A549 (cell line): ENCODE data around the gene TCP10L.

Source experiments
- CBX2 ChIP-seq: fragments of 200-600 bp; sonication (generic); IDR thresholded peaks from 2 replicates; pipeline ENCODE4 v1.6.1; 2016; ENCODE audit warnings: low read depth, mild to moderate bottlenecking, borderline replicate concordance
- CHD4 ChIP-seq: fragments of 200-600 bp; sonication (generic); IDR thresholded peaks from 2 replicates; pipeline ENCODE4 v1.6.1; 2016; ENCODE audit warnings: antibody characterized with exemption, mild to moderate bottlenecking, borderline replicate concordance
- CTCF ChIP-seq: fragments of >200 bp; sonication (Bioruptor Twin); formaldehyde crosslinking; IDR thresholded peaks from 3 replicates; pipeline ENCODE4 v1.5.1; 2016
- JUNB ChIP-seq: fragments of >200 bp; sonication (Bioruptor Twin); formaldehyde crosslinking; IDR thresholded peaks from 2 replicates; pipeline ENCODE4 v1.6.1; 2016
- KDM5A ChIP-seq: fragments of 200-600 bp; sonication (generic); IDR thresholded peaks from 2 replicates; pipeline ENCODE4 v1.6.1; 2016; ENCODE audit warnings: antibody characterized with exemption, mild to moderate bottlenecking
- RAD21 ChIP-seq, 2 experiments: fragments of >200 bp in 1 of 2; sonication (Bioruptor Twin) in 1 of 2; formaldehyde crosslinking in 1 of 2; IDR thresholded peaks in 1 of 2; conservative IDR thresholded peaks in 1 of 2; 2 replicates in 1 of 2; 3 replicates in 1 of 2; pipeline ENCODE4 v1.6.1; 2012 to 2018; ENCODE audit warnings: inconsistent platforms in 1 of 2
- RARB ChIP-seq: fragments of 250-450 bp; sonication (Bioruptor Pico); IDR thresholded peaks from 2 replicates; pipeline ENCODE4 v1.8.0; 2021; ENCODE audit warnings: mild to moderate bottlenecking, moderate library complexity
- RFX5 ChIP-seq: fragments of 450-650 bp; IDR thresholded peaks from 2 replicates; pipeline ENCODE4 v1.7.1; 2014; ENCODE audit warnings: antibody characterized with exemption, mild to moderate bottlenecking, moderate library complexity

GRCh38 chr21:32529679-32530078 is 55.6 kb downstream of the TCP10L start:
- TF ChIP-seq CHD4 (no peak), RARB (CRISPR knock-in tag) (no peak), CBX2 (no peak), CTCF (no peak), RAD21 (conservative IDR thresholded peaks at IDR 0.05 in 1 of 2, IDR thresholded peaks at IDR 0.05 in 1 of 2) (no peak), RFX5 (no peak), KDM5A (no peak), JUNB (no peak)
